Uterus (tissue), 2 donors: ENCODE results near the gene GOLGA6A.

ENCODE experiments used
- POLR2A ChIP-seq, 2 donors: fragments of 450-650 bp; IDR thresholded peaks; one replicate each; pipeline ENCODE4 v1.6.1; 2016; ENCODE audit warnings: antibody characterized with exemption in 2 of 2, mild to moderate bottlenecking in 1 of 2, moderate library complexity in 1 of 2
- TF ChIP-seq, protein P1 (sequence below), 4 experiments: fragments of 200-600 bp in 2 of 4; fragments of 450-650 bp in 2 of 4; sonication (generic) in 2 of 4; IDR thresholded peaks; one replicate each; pipeline ENCODE4 v1.5.1; 2016 to 2019; ENCODE audit warnings: antibody characterized with exemption in 4 of 4, mild to moderate bottlenecking in 2 of 4, moderate library complexity in 1 of 4

- TF ChIP-seq, protein P1, sequence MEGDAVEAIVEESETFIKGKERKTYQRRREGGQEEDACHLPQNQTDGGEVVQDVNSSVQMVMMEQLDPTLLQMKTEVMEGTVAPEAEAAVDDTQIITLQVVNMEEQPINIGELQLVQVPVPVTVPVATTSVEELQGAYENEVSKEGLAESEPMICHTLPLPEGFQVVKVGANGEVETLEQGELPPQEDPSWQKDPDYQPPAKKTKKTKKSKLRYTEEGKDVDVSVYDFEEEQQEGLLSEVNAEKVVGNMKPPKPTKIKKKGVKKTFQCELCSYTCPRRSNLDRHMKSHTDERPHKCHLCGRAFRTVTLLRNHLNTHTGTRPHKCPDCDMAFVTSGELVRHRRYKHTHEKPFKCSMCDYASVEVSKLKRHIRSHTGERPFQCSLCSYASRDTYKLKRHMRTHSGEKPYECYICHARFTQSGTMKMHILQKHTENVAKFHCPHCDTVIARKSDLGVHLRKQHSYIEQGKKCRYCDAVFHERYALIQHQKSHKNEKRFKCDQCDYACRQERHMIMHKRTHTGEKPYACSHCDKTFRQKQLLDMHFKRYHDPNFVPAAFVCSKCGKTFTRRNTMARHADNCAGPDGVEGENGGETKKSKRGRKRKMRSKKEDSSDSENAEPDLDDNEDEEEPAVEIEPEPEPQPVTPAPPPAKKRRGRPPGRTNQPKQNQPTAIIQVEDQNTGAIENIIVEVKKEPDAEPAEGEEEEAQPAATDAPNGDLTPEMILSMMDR (IDR thresholded peaks at IDR 0.05) = no peak
- TF ChIP-seq POLR2A (IDR thresholded peaks at IDR 0.05) = no peak
Measured at GRCh38 chr15:74032606-74033561, 49.5 kb downstream of the GOLGA6A start.
